Tibial nerve (tissue), 4 donors: ENCODE data around the gene SPATS2. TPM values are rescaled to one million over a fixed set of nuclear protein-coding genes. Genes with fewer than 3 reads are reported as not detected.

Source experiments
- DNase-seq, 2 donors: peaks; one replicate each; pipeline ENCODE4 v3.0.0-alpha.2; 2019; ENCODE audit warnings: low spot score in 2 of 2
- H3K27ac ChIP-seq, 4 donors: fragments of 200-600 bp; sonication (generic) in 3 of 4; one replicate each; pipeline ENCODE4 v1.5.1; 2017 to 2019; ENCODE audit warnings: mild to moderate bottlenecking in 1 of 4
- H3K27me3 ChIP-seq, 2 donors: fragments of 200-600 bp; sonication (generic) in 1 of 2; one replicate each; pipeline versions ENCODE4 v1.5.1 to v1.6.0; 2017 to 2019
- H3K36me3 ChIP-seq, 3 donors: fragments of 200-600 bp; sonication (generic); one replicate each; pipeline ENCODE4 v1.5.1; 2018 to 2019
- H3K4me1 ChIP-seq, 4 donors: fragments of 200-600 bp; sonication (generic) in 3 of 4; one replicate each; pipeline ENCODE4 v1.5.1; 2017 to 2019
- H3K4me3 ChIP-seq, 4 donors: fragments of 200-600 bp; sonication (generic) in 3 of 4; one replicate each; pipeline ENCODE4 v1.5.1; 2017 to 2019; ENCODE audit warnings: mild to moderate bottlenecking in 1 of 4, moderate library complexity in 1 of 4
- H3K9me3 ChIP-seq, 4 donors: fragments of 200-600 bp; sonication (generic) in 3 of 4; one replicate each; pipeline ENCODE4 v1.5.1; 2017 to 2019
- CTCF ChIP-seq, 5 experiments: fragments of 200-600 bp in 3 of 5; fragments of 450-650 bp in 2 of 5; sonication (generic) in 3 of 5; IDR thresholded peaks; one replicate each; pipeline ENCODE4 v1.5.1; 2016 to 2019; ENCODE audit warnings: antibody characterized with exemption in 5 of 5, mild to moderate bottlenecking in 3 of 5, moderate library complexity in 2 of 5
- EP300 ChIP-seq, 2 donors: sonication (generic); formaldehyde crosslinking; IDR thresholded peaks; one replicate each; pipeline ENCODE4 v1.6.1; 2017; ENCODE audit warnings: antibody characterized with exemption in 2 of 2, mild to moderate bottlenecking in 1 of 2
- POLR2A ChIP-seq, 2 donors: fragments of 450-650 bp; IDR thresholded peaks; one replicate each; pipeline ENCODE4 v1.6.1; 2017; ENCODE audit warnings: antibody characterized with exemption in 2 of 2, mild to moderate bottlenecking in 2 of 2, moderate library complexity in 2 of 2
- WGBS, 2 donors: methylation state at CpG; one replicate each; pipeline ENCODE4 v1.1.5; 2018; 5-methylcytosine and 5-hydroxymethylcytosine counted together
- total RNA-seq, 4 donors: library from RNA; depleted of rRNA; stranded (reverse); fragments of >200 nt; gene quantifications; one replicate each; pipeline ENCODE4 v1.1.0, GENCODE V29; 2016

SPATS2 gene
- total RNA-seq, 4 donors from 2014 or later: 5.9 to 14.7 (median 9.8) TPM

GRCh38 chr12:49342914-49343731 is 24.1 kb upstream of the SPATS2 start:
- Histone ChIP-seq H3K4me1 (peaks cover 0 to 59% (median 47%) of the 10 kb centered on the region in 4 donors), H3K4me3 (peak overlapping the region; percentile 21 to 59 (median 47)), H3K27ac (no peak overlapping the region), H3K36me3 (no peaks in the 10 kb centered on the region), H3K27me3 (peaks cover 10 to 91% of the 10 kb centered on the region in 2 donors), H3K9me3 (no peaks in the 10 kb centered on the region)
- no peak for TF ChIP-seq EP300 (IDR thresholded peaks at IDR 0.05)
- no peak for TF ChIP-seq POLR2A (IDR thresholded peaks at IDR 0.05)
- TF ChIP-seq CTCF (IDR thresholded peaks at IDR 0.05): no peak
- no peak for DNase-seq
- WGBS, 2 donors: 9% methylated on average over 15 to 17 of the region's 33 CpGs

GRCh38 chr12:49344486-49345050 is 22.7 kb upstream of the SPATS2 start:
- Histone ChIP-seq H3K4me1 (peaks cover 0 to 59% (median 47%) of the 10 kb centered on the region in 4 donors), H3K4me3 (no peak overlapping the region), H3K27me3 (peaks cover 10 to 92% of the 10 kb centered on the region in 2 donors), H3K9me3 (no peaks in the 10 kb centered on the region), H3K36me3 (no peaks in the 10 kb centered on the region), H3K27ac (no peak overlapping the region)
- DNase-seq: no peak
- WGBS, 2 donors: 29 to 34% methylated on average over 15 of the region's 15 CpGs
- TF ChIP-seq EP300 (IDR thresholded peaks at IDR 0.05) (no peak), POLR2A (IDR thresholded peaks at IDR 0.05) (no peak), CTCF (IDR thresholded peaks at IDR 0.05) (no peak)

DNA sequence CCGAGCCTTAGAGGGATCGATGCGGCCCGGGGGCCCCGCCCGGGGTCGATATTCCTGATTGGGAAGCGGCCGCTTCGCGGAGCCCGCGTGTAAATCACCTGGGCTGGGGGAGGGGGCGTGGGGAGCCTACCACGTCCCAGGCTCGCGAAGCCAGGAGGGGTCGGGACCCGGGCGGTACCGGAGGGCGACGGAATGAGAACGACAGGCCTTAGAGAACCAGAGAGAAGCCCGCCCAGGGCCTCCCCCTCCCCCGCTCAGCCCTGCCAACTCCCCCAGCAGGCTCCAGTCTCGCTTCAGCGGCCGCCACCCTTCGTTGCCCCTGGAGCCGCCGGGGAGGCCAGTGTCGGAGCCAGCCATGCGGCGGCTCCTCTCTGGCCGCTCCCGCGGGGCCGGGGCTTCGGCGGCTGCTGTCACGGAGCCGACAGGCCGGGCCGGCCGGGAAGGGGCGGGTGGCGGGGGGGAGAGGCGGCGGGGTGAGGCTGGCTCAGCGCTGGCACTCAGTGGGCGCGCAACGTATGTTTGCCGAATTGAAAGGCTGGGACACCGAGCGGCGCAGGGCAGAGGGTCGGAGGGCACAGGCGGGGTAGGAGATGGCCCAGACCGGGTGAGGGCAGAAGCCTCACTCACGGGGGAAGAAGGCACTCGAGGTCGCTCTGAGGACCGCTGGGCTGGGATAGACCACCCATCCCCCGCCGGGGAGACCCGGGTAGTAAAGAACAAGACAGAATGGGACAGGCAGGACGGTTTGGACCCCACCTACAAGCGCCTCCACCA is 22.0 kb upstream of the SPATS2 start:
- no peak for TF ChIP-seq POLR2A (IDR thresholded peaks at IDR 0.05)
- no peak for TF ChIP-seq EP300 (IDR thresholded peaks at IDR 0.05)
- no peak for TF ChIP-seq CTCF (IDR thresholded peaks at IDR 0.05)
- Histone ChIP-seq H3K27me3 (peaks cover 10 to 94% of the 10 kb centered on the region in 2 donors), H3K9me3 (no peaks in the 10 kb centered on the region), H3K4me1 (peaks cover 0 to 59% (median 47%) of the 10 kb centered on the region in 4 donors), H3K27ac (no peak overlapping the region), H3K36me3 (no peaks in the 10 kb centered on the region), H3K4me3 (peak overlapping the region; percentile 17 to 45 (median 21))
- 1 to 7% methylated on average over 32 to 44 of the region's 70 CpGs for WGBS, 2 donors
- no peak for DNase-seq

DNA sequence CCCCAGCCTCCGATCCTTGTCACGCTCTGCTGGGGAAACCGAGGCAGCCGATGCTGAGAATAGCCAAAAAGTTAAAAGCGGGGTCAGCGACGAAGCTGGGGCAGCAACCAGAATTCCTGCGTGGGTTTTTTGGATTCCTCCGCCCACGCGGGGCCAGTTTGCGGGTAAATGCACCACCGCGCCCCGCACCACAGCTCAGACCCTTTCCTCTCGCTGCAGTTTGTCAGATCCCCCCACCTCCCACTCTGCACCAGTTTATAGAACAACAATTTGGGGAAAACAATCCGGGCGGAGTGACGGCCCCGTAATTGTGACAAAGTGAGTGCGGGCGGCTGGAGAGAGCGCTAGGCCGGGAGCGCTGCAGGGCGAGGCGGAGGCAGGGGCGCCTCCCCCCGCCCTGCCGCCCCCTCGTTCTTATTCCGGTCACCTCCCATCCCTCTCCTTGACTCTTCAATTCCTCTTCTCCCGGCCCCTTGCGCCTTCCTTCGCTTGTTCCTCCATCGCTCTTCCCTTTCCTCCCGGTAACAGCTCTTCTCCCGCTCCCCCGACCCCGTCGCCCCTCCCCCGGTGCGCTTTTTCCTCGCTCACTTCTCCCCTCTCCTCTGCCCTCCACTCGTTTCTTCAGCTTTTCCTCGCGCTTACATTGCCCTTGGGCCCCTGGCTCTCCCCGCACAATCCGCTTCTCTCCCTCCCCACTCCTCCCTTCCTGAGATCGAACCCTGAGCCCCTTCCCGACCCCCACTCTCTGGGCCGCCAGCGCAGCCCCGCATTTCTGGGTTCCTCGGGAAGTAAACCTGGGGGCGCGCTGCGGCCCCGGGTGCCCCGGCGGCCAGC is 21.2 kb upstream of the SPATS2 start:
- Histone ChIP-seq H3K36me3 (no peaks in the 10 kb centered on the region), H3K27ac (no peak overlapping the region), H3K4me1 (peaks cover 0 to 59% (median 47%) of the 10 kb centered on the region in 4 donors), H3K9me3 (no peaks in the 10 kb centered on the region), H3K27me3 (peaks cover 10 to 96% of the 10 kb centered on the region in 2 donors), H3K4me3 (peak overlapping the region; percentile 17 to 45 (median 21))
- no peak for TF ChIP-seq CTCF (IDR thresholded peaks at IDR 0.05)
- no peak for TF ChIP-seq EP300 (IDR thresholded peaks at IDR 0.05)
- no peak for TF ChIP-seq POLR2A (IDR thresholded peaks at IDR 0.05)
- 1 to 3% methylated on average over 61 of the region's 61 CpGs for WGBS, 2 donors
- DNase-seq: no peak
